WI38 (cell line): Measurements from ENCODE around the gene POMT2.

Experiments used
- H3K4me3 ChIP-seq: 2 replicates; pipeline ENCODE4 v1.5.1; 2011; ENCODE audit warnings: low read depth, mild to moderate bottlenecking, control low read depth, low read length
- CTCF ChIP-seq: IDR thresholded peaks from 2 replicates; pipeline ENCODE4 v1.5.1; 2012; ENCODE audit warnings: low read depth, mild to moderate bottlenecking, control low read depth, low read length

Gene POMT2

GRCh38 chr14:77310026-77310425, 10.7 kb downstream of the POMT2 start:
- no peak for TF ChIP-seq CTCF

GRCh38 chr14:77309131-77309530, 11.6 kb downstream of the POMT2 start:
- no peak overlapping the region for H3K4me3 ChIP-seq
- no peak for TF ChIP-seq CTCF

More at GRCh38 chr14:77310026-77310425, 10.7 kb downstream of the POMT2 start:
- no peak overlapping the region for H3K4me3 ChIP-seq

GRCh38 chr14:77306851-77307496, 13.7 kb downstream of the POMT2 start:
- TF ChIP-seq CTCF = no peak
- H3K4me3 ChIP-seq = no peak overlapping the region

GRCh38 chr14:77306416-77306815, 14.3 kb downstream of the POMT2 start:
- H3K4me3 ChIP-seq = no peak overlapping the region
- TF ChIP-seq CTCF = no peak

GRCh38 chr14:77305696-77306095, 15.0 kb downstream of the POMT2 start:
- no peak for TF ChIP-seq CTCF
- no peak overlapping the region for H3K4me3 ChIP-seq

- no peak for TF ChIP-seq CTCF
- no peak overlapping the region for H3K4me3 ChIP-seq
Measured at GRCh38 chr14:77303417-77304156, 17.1 kb downstream of the POMT2 start.

GRCh38 chr14:77302926-77303325, 17.8 kb downstream of the POMT2 start:
- TF ChIP-seq CTCF = no peak
- no peak overlapping the region for H3K4me3 ChIP-seq
